Mesodermal cell (in vitro differentiated cells): ENCODE data around the gene COL4A2.

ENCODE experiments used
- H3K27ac ChIP-seq: 2 replicates; pipeline ENCODE4 v1.7.0; 2013; ENCODE audit warnings: mild to moderate bottlenecking, low read depth, low read length, moderate library complexity; ENCODE audit not compliant: severe bottlenecking
- H3K36me3 ChIP-seq: 2 replicates; pipeline ENCODE4 v1.7.1; 2013; ENCODE audit warnings: mild to moderate bottlenecking, low read length, moderate library complexity; ENCODE audit not compliant: control insufficient read depth, insufficient read depth
- H3K4me1 ChIP-seq: one replicate; pipeline ENCODE4 v1.7.1; 2013; ENCODE audit warnings: mild to moderate bottlenecking, low read length; ENCODE audit not compliant: insufficient read depth, control insufficient read depth, poor library complexity, severe bottlenecking
- H3K4me3 ChIP-seq: 2 replicates; pipeline ENCODE4 v1.7.0; 2013; ENCODE audit warnings: low read length, control low read depth, mild to moderate bottlenecking; ENCODE audit not compliant: insufficient read depth, poor library complexity, severe bottlenecking; ENCODE audit errors: extremely low read depth
- H3K9me3 ChIP-seq: 2 replicates; pipeline ENCODE4 v1.7.1; 2013; ENCODE audit warnings: mild to moderate bottlenecking, low read length, moderate library complexity; ENCODE audit not compliant: control insufficient read depth
- WGBS, 2 experiments: methylation state at CpG; one replicate each; pipeline ENCODE4 v1.1.5; 2013; ENCODE audit warnings: missing lambda C conversion rate in 2 of 2; ENCODE audit not compliant: insufficient coverage in 2 of 2; 5-methylcytosine and 5-hydroxymethylcytosine counted together

The COL4A2 gene

DNA sequence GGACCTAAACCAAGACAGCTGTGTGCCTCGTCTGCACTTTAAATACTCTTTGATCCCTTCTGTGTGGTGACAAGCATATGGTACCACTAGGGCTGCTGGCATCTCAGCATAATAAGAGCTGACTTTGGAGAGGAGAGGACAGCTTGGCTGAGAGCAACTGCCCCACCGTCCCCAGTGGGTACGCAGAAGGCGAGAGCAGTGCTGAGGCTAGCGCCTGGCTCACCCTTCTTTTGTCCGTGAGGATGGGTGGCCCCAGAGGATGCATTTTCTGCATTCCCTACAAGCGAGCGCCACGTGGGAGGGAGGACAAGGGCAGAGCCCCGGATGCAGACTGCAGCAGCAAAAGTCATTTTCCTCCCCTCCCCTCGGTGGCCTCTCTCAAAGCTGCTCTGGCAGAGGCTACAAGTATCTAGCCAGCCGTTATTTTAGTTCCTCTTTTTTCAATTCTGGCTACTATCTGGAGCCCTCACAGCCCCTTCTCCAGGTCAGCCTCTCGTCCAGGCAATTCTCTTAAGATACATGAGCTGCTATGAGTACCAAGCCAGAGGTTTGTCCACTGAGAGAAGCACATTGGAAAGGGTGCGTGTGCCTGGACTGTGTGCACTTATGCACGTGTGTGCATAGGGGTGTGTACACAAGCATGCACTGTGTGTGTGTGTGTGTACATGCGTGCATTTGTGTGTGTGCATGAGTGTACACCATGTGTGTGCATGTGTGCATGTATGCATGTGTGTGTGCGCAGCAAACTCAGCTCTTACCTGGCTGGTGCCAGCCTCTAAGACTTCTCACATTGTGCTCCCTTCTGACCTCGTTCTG is 203.1 kb downstream of the COL4A2 start:
- Histone ChIP-seq H3K4me3 (no peak overlapping the region), H3K4me1 (peaks cover 10% of the 10 kb centered on the region), H3K36me3 (peaks cover 99% of the 10 kb centered on the region), H3K27ac (no peak overlapping the region), H3K9me3 (no peaks in the 10 kb centered on the region)
- WGBS, 2 experiments: 77 to 86% methylated on average over 15 to 18 of the region's 18 CpGs

DNA sequence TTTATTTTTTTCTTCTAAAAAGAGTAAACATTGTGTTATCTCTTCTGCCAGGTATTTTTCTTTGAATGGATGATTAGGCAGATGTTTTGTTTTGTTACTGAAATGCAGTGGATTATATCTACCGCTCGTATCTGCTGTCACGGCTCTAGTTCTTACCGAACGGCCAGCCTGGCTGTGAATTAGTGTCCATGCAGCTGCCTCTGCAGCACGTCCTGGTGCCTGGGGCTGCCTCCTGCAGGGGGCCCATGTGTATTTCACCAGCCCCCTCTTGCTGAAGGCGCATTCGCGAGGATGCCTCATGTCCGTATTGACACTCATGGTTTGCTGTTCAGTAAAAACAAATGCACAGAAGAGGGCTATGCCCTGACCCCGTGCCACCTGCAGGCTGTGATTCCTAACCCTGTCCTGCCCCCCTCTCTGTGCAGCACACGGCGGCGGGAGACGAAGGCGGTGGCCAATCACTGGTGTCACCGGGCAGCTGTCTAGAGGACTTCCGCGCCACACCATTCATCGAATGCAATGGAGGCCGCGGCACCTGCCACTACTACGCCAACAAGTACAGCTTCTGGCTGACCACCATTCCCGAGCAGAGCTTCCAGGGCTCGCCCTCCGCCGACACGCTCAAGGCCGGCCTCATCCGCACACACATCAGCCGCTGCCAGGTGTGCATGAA is 204.6 kb downstream of the COL4A2 start:
- WGBS, 2 experiments: 96 to 97% methylated on average over 26 to 30 of the region's 31 CpGs
- Histone ChIP-seq H3K4me3 (no peak overlapping the region), H3K36me3 (peaks cover 85% of the 10 kb centered on the region), H3K4me1 (peaks cover 10% of the 10 kb centered on the region), H3K27ac (no peak overlapping the region), H3K9me3 (no peaks in the 10 kb centered on the region)

DNA sequence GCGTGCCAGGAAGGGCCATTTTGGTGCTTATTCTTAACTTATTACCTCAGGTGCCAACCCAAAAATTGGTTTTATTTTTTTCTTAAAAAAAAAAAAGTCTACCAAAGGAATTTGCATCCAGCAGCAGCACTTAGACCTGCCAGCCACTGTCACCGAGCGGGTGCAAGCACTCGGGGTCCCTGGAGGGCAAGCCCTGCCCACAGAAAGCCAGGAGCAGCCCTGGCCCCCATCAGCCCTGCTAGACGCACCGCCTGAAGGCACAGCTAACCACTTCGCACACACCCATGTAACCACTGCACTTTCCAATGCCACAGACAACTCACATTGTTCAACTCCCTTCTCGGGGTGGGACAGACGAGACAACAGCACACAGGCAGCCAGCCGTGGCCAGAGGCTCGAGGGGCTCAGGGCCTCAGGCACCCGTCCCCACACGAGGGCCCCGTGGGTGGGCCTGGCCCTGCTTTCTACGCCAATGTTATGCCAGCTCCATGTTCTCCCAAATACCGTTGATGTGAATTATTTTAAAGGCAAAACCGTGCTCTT is 205.2 kb downstream of the COL4A2 start:
- Histone ChIP-seq H3K4me3 (no peak overlapping the region), H3K9me3 (no peaks in the 10 kb centered on the region), H3K27ac (no peak overlapping the region), H3K4me1 (peaks cover 10% of the 10 kb centered on the region), H3K36me3 (peaks cover 79% of the 10 kb centered on the region)
- WGBS, 2 experiments: 96 to 97% methylated on average over 16 to 17 of the region's 17 CpGs

DNA sequence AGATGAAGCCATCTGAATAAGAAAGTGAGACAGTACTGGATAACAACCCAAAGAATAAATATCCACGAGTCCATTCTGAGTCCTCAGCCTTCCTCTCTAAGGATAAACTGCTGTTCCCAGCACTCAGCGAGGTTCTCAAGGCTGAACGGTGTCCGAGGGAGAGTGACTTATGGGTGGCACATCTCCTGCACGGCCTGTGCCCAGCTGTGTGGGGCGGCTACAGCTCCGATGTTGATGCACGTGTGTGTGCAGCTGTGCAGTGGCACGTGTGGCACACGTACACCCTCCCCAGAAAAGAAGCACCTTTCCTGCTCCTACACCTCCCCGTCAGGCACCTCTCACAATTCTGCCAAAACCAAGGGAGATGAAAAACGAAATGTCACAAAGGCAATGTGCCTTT is 209.4 kb downstream of the COL4A2 start:
- H3K36me3 ChIP-seq: peaks cover 37% of the 10 kb centered on the region
- WGBS, 2 experiments: 89 to 90% methylated on average over 9 to 10 of the region's 12 CpGs
- no peak overlapping the region for H3K27ac ChIP-seq
- H3K4me1 ChIP-seq: no peaks in the 10 kb centered on the region
- H3K9me3 ChIP-seq: no peaks in the 10 kb centered on the region
- H3K4me3 ChIP-seq: no peak overlapping the region

DNA sequence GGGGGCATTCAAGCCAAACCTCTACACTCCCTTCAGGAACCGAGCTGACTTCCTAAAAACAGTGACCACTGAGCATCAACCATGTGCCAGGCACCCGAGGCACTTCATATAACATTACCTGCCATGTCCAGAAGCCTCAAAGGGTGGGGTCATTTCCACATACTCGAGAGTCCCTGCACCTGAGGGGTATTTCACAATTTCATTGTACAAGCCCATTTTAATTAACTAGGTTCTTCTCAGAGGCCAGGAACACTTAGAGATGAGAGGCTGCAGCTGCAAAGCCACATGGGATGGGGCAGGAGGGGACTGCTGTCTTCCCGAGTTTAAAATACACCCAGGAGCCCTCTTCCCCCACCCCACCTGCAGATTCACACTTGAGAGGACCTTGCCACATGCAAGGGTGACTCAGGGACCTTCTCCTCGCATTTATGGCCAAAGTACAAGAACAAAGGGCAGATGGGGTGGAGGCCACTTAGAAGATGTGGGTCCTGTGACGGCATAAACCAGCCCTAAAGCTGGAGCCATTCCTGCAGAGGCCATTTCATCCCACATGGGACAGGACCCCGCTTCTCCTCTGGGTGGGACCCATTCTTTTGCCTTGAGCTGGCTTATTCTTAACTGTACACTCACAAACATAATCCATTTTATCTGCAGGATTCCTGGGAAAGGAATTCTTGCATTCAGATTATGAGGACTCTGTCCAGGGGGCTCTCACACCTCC is 210.6 kb downstream of the COL4A2 start:
- H3K27ac ChIP-seq: no peak overlapping the region
- 92 to 99% methylated on average over 5 to 6 of the region's 7 CpGs for WGBS, 2 experiments
- H3K36me3 ChIP-seq: peaks cover 25% of the 10 kb centered on the region
- no peaks in the 10 kb centered on the region for H3K4me1 ChIP-seq
- no peaks in the 10 kb centered on the region for H3K9me3 ChIP-seq
- no peak overlapping the region for H3K4me3 ChIP-seq

DNA sequence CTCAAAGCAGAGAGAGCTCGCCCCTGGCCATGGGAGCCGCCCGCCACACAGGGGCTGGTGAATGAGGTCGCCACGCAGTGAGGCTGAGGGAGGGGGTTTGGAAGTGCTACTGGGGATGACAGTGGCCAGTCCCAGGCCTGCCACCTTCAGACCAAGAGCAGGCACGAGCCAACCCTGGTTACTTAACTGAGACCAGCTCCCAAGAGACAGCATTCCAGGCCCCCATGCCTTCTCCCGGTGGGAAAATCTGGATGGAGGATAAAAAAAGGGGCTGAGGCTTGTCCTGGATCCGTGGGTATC is 211.1 kb downstream of the COL4A2 start:
- Histone ChIP-seq H3K27ac (no peak overlapping the region), H3K9me3 (no peaks in the 10 kb centered on the region), H3K36me3 (peaks cover 20% of the 10 kb centered on the region), H3K4me1 (no peaks in the 10 kb centered on the region), H3K4me3 (no peak overlapping the region)
- 77 to 91% methylated on average over 4 to 5 of the region's 8 CpGs for WGBS, 2 experiments

DNA sequence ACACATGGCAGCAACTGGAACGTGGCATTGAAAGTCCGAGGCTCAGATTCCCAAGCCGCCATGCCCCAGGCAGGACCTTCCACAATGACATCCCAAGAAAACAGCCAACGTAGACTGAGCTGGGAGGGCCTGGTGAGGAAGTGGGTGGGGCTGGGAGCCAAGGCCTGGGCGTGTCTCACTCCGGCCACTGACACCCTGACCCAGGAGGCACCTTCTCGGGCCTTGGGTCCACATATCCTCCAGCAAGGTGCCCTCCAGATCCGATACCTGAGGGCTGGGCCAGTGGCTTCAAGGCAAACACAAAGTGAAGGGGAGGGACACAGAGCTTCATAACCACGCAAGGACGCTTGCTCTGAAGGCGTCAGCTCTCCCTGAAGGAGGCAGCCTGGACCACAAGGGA is 211.5 kb downstream of the COL4A2 start:
- 89 to 92% methylated on average over 9 to 10 of the region's 11 CpGs for WGBS, 2 experiments
- H3K36me3 ChIP-seq: peaks cover 16% of the 10 kb centered on the region
- H3K27ac ChIP-seq: no peak overlapping the region
- H3K4me3 ChIP-seq: no peak overlapping the region
- H3K4me1 ChIP-seq: no peaks in the 10 kb centered on the region
- no peaks in the 10 kb centered on the region for H3K9me3 ChIP-seq

DNA sequence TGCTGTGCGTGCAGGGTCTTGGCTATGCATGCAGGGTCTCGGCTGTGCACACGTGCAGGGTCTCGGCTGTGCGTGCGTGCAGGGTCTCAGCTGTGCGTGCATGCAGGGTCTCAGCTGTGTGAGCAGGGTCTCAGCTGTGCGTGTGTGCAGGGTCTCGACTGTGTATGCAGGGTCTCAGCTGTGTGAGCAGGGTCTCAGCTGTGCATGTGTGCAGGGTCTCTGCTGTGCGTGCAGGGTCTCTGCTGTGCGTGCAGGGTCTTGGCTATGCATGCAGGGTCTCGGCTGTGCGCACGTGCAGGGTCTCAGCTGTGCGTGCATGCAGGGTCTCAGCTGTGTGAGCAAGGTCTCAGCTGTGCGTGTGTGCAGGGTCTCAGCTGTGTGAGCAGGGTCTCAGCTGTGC is 212.0 kb downstream of the COL4A2 start:
- no peak overlapping the region for H3K4me3 ChIP-seq
- H3K27ac ChIP-seq: no peak overlapping the region
- H3K36me3 ChIP-seq: peaks cover 12% of the 10 kb centered on the region
- H3K9me3 ChIP-seq: no peaks in the 10 kb centered on the region
- WGBS, 2 experiments: 94 to 97% methylated on average over 15 to 16 of the region's 16 CpGs
- H3K4me1 ChIP-seq: no peaks in the 10 kb centered on the region

DNA sequence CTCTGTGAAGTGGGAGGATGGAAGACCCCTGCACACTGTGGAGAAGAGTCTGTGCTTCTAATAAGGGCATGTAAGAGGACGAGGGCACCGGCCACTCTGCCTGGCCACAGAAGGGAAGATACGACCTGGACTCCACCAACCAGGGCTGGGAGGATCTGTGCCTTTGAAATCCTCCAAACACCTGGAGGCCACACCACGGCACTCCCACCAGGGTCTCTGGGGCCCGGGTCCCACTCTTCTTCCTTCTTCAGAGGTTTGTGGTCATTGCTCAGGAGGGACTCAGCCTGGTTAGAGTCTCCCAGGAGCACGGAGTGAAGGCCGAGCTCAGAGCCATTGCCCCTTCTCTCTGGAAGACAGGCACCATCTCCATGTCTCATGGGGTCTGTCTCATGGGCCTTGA is 212.4 kb downstream of the COL4A2 start:
- Histone ChIP-seq H3K36me3 (peaks cover 7% of the 10 kb centered on the region), H3K4me1 (peaks cover 2% of the 10 kb centered on the region), H3K4me3 (no peak overlapping the region), H3K9me3 (no peaks in the 10 kb centered on the region), H3K27ac (no peak overlapping the region)
- WGBS, 2 experiments: 85 to 95% methylated on average over 6 to 7 of the region's 7 CpGs

DNA sequence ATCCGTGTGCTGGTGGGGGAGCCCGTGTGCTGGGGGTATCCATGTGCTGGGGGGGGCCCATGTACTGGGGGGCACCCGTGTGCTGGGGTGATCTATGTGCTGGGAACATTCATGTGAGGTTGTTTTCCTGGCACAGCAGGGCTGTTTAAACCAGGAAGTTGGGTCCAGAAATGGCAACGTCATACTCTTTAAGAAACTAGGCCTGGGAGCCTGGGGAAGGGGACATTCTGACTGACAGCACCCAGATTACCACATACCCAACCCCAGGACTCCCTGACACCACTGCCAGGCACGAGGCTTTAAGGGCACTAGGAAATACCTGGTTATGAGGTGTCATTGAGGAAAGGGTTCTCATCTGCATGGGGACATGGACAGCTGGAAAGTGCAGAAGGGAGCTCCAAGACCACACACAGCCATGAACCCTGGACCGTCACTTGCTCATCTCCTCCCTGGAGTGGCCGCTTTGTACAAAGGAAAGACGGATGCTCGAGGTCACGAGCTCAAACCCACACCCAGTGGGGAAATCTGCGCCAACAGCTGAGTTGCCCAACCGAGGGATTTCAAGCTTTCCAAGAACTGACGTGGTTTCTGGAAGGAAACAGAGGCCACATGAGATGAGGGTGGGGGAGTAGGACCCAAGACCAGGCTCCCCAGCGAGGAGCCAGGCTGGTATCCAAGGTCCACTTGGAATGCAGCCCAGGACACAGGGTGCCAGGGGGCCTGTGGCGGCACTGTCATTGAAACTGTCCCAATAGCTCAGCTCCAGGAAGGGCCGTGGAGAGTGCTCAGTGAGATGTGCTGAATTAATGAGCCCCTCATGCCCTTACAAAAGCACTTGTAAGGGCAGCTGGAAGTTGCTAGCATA is 213.6 kb downstream of the COL4A2 start:
- 90 to 96% methylated on average over 14 to 15 of the region's 16 CpGs for WGBS, 2 experiments
- Histone ChIP-seq H3K27ac (no peak overlapping the region), H3K4me3 (no peak overlapping the region)

More for the DNA sequence above, 213.6 kb downstream of the COL4A2 start:
- no peaks in the 10 kb centered on the region for H3K9me3 ChIP-seq
- H3K36me3 ChIP-seq: no peaks in the 10 kb centered on the region
- peaks cover 4% of the 10 kb centered on the region for H3K4me1 ChIP-seq
